ENCODE measurements around the gene STX1A. TPM values are rescaled to one million over a fixed set of nuclear protein-coding genes. Genes with fewer than 3 reads are reported as not detected.

Gene STX1A
- total and polyA plus RNA-seq, 2 of the 13 experiments (the other 11 are each of a cell fraction or from before 2014, with no cell fraction given) = 6.1 to 12.2 TPM

- TF ChIP-seq, protein P1, sequence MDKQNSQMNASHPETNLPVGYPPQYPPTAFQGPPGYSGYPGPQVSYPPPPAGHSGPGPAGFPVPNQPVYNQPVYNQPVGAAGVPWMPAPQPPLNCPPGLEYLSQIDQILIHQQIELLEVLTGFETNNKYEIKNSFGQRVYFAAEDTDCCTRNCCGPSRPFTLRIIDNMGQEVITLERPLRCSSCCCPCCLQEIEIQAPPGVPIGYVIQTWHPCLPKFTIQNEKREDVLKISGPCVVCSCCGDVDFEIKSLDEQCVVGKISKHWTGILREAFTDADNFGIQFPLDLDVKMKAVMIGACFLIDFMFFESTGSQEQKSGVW (CRISPR knock-in tag; IDR thresholded peaks at IDR 0.05; ENCODE audit: borderline replicate concordance) = no peak
- TF ChIP-seq ZSCAN20 (CRISPR knock-in tag; IDR thresholded peaks at IDR 0.05; ENCODE audit: borderline replicate concordance) (no peak; the same call in 1 of the 2 replicates), ZNF563 (CRISPR knock-in tag; IDR thresholded peaks at IDR 0.05) (0 out of 2 replicates have a peak, but pooled peaks have one; percentile 30), POLR2G (IDR thresholded peaks at IDR 0.05; ENCODE audit: low read depth, low read length) (0 out of 2 replicates have a peak, but pooled peaks have one; percentile 35), NCOR1 (IDR thresholded peaks at IDR 0.05; ENCODE audit: borderline replicate concordance, low read length) (no peak), MAX (IDR thresholded peaks at IDR 0.05) (peak; percentile 62), ZNF674 (CRISPR knock-in tag; IDR thresholded peaks at IDR 0.05; ENCODE audit: low read depth) (no peak), CHD2 (IDR thresholded peaks at IDR 0.05; ENCODE audit: low read depth, low read length) (no peak), HINFP (CRISPR knock-in tag; IDR thresholded peaks at IDR 0.05; ENCODE audit: low read depth) (no peak), GABPB1 (CRISPR knock-in tag; IDR thresholded peaks at IDR 0.05) (no peak), SMARCE1 (IDR thresholded peaks at IDR 0.05; ENCODE audit: borderline replicate concordance) (no peak), EP300 (IDR thresholded peaks at IDR 0.05; ENCODE audit: low read depth in 2 of 2, low read length in 2 of 2) (no peak), EP300 (CRISPR knock-in tag; IDR thresholded peaks at IDR 0.05; ENCODE audit: borderline replicate concordance) (no peak)
- TF ChIP-seq, protein P2, sequence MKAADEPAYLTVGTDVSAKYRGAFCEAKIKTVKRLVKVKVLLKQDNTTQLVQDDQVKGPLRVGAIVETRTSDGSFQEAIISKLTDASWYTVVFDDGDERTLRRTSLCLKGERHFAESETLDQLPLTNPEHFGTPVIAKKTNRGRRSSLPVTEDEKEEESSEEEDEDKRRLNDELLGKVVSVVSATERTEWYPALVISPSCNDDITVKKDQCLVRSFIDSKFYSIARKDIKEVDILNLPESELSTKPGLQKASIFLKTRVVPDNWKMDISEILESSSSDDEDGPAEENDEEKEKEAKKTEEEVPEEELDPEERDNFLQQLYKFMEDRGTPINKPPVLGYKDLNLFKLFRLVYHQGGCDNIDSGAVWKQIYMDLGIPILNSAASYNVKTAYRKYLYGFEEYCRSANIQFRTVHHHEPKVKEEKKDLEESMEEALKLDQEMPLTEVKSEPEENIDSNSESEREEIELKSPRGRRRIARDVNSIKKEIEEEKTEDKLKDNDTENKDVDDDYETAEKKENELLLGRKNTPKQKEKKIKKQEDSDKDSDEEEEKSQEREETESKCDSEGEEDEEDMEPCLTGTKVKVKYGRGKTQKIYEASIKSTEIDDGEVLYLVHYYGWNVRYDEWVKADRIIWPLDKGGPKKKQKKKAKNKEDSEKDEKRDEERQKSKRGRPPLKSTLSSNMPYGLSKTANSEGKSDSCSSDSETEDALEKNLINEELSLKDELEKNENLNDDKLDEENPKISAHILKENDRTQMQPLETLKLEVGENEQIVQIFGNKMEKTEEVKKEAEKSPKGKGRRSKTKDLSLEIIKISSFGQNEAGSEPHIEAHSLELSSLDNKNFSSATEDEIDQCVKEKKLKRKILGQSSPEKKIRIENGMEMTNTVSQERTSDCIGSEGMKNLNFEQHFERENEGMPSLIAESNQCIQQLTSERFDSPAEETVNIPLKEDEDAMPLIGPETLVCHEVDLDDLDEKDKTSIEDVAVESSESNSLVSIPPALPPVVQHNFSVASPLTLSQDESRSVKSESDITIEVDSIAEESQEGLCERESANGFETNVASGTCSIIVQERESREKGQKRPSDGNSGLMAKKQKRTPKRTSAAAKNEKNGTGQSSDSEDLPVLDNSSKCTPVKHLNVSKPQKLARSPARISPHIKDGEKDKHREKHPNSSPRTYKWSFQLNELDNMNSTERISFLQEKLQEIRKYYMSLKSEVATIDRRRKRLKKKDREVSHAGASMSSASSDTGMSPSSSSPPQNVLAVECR (CRISPR knock-in tag; IDR thresholded peaks at IDR 0.05; ENCODE audit: borderline replicate concordance) = peak; percentile 45; the same call in 1 of the 2 replicates
- TF ChIP-seq, protein P3, sequence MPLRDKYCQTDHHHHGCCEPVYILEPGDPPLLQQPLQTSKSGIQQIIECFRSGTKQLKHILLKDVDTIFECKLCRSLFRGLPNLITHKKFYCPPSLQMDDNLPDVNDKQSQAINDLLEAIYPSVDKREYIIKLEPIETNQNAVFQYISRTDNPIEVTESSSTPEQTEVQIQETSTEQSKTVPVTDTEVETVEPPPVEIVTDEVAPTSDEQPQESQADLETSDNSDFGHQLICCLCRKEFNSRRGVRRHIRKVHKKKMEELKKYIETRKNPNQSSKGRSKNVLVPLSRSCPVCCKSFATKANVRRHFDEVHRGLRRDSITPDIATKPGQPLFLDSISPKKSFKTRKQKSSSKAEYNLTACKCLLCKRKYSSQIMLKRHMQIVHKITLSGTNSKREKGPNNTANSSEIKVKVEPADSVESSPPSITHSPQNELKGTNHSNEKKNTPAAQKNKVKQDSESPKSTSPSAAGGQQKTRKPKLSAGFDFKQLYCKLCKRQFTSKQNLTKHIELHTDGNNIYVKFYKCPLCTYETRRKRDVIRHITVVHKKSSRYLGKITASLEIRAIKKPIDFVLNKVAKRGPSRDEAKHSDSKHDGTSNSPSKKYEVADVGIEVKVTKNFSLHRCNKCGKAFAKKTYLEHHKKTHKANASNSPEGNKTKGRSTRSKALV (CRISPR knock-in tag; IDR thresholded peaks at IDR 0.05) = no peak
Measured at GRCh38 chr7:73718905-73719805, at the start of gene STX1A (continued).
